Spleen (tissue), 7 donors: ENCODE data around the gene NUDT14.

Experiments
- CTCF ChIP-seq, 11 experiments: fragments of 200-600 bp in 7 of 11; fragments of 450-650 bp in 4 of 11; sonication (generic) in 4 of 11; IDR thresholded peaks in 8 of 11; conservative IDR thresholded peaks in 3 of 11; 1 replicate in 7 of 11; 2 replicates in 4 of 11; pipeline versions ENCODE4 v1.4.0 to v1.8.0; 2016 to 2021; ENCODE audit warnings: antibody characterized with exemption in 11 of 11, inconsistent platforms in 4 of 11, mild to moderate bottlenecking in 1 of 11
- POLR2AphosphoS5 ChIP-seq, 3 donors: sonication (generic); formaldehyde crosslinking; IDR thresholded peaks; one replicate each; pipeline ENCODE4 v1.5.1; 2017; ENCODE audit warnings: antibody characterized with exemption in 3 of 3
- donor health status: DM: no; HTN: no; CAD: no; lungs with moderate emphysema.
- donor health status: DM: no; HTN: no; CAD: no.
- donor health status: DM: no; HTN: no; CAD: no.

- no peak for TF ChIP-seq CTCF (IDR thresholded peaks at IDR 0.05 in 8 of 11, conservative IDR thresholded peaks at IDR 0.05 in 3 of 11)
- TF ChIP-seq POLR2AphosphoS5 (IDR thresholded peaks at IDR 0.05), result no peak
Observed at GRCh38 chr14:105227346-105227745, 46.2 kb upstream of the NUDT14 start.
